BE2C (cell line): ENCODE measurements around the gene KIFC3.
"Not testable (repeated sequence)": the region's sequence is repeated elsewhere in the genome, so short reads cannot be mapped to it uniquely, and the experiment has no call there.

Experiments
- DNase-seq: peaks from one replicate; pipeline ENCODE4 v3.0.0-alpha.2; 2020
- H3K27me3 ChIP-seq: fragments of 250-450 bp; sonication (Bioruptor Pico); 2 replicates; pipeline ENCODE4 v1.5.1; 2020; ENCODE audit warnings: mild to moderate bottlenecking
- H3K36me3 ChIP-seq: fragments of 250-450 bp; sonication (Bioruptor Pico); 2 replicates; pipeline ENCODE4 v1.5.1; 2020; ENCODE audit warnings: mild to moderate bottlenecking
- H3K4me1 ChIP-seq: fragments of 250-450 bp; sonication (Bioruptor Pico); 2 replicates; pipeline ENCODE4 v1.5.1; 2020
- H3K4me3 ChIP-seq: 2 replicates; pipeline ENCODE4 v1.5.1; 2011; ENCODE audit warnings: low read depth, low read length
- H3K9me3 ChIP-seq: fragments of 250-450 bp; sonication (Bioruptor Pico); 2 replicates; pipeline ENCODE4 v1.5.1; 2020
- TF ChIP-seq, protein P1 (sequence below): IDR thresholded peaks from 2 replicates; pipeline ENCODE4 v1.5.1; 2012; ENCODE audit warnings: mild to moderate bottlenecking, low read depth, low read length

Gene KIFC3

DNA sequence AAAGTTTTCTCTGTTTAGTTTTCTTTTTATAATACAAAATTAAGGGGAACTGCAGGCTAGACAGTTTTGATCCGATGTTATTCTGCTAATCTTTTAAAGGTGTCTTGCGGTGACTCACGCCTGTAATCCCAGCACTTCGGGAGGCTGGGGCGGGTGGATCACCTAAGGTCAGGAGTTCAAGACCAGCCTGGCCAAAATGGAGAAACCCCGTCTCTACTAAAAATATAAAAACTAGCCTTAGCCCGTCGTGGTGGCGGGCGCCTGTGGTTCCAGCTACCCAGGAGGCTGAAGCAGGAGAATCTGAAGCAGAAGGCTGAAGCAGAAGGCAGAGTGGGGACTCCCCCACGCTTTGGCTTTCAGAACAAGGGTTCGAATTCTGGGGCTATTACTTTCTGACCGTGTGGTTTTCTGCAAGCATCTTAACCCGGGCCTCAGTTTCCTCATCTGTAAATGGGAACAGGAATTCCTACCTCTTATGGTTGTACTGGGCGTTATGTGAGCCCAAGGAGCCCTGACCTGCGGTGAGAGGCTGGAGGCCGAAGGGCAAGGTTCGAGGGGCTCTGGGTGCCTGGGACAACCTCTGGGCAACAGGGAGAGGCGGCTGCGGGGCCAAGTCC is 67.9 kb downstream of the KIFC3 start:
- Histone ChIP-seq H3K36me3 (peaks cover 10% of the 10 kb centered on the region), H3K4me3 (peak overlapping the region; percentile 90), H3K4me1 (no peaks in the 10 kb centered on the region), H3K9me3 (no peaks in the 10 kb centered on the region), H3K27me3 (no peaks in the 10 kb centered on the region)
- no peak for DNase-seq
- TF ChIP-seq, protein P1, sequence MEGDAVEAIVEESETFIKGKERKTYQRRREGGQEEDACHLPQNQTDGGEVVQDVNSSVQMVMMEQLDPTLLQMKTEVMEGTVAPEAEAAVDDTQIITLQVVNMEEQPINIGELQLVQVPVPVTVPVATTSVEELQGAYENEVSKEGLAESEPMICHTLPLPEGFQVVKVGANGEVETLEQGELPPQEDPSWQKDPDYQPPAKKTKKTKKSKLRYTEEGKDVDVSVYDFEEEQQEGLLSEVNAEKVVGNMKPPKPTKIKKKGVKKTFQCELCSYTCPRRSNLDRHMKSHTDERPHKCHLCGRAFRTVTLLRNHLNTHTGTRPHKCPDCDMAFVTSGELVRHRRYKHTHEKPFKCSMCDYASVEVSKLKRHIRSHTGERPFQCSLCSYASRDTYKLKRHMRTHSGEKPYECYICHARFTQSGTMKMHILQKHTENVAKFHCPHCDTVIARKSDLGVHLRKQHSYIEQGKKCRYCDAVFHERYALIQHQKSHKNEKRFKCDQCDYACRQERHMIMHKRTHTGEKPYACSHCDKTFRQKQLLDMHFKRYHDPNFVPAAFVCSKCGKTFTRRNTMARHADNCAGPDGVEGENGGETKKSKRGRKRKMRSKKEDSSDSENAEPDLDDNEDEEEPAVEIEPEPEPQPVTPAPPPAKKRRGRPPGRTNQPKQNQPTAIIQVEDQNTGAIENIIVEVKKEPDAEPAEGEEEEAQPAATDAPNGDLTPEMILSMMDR = no peak

DNA sequence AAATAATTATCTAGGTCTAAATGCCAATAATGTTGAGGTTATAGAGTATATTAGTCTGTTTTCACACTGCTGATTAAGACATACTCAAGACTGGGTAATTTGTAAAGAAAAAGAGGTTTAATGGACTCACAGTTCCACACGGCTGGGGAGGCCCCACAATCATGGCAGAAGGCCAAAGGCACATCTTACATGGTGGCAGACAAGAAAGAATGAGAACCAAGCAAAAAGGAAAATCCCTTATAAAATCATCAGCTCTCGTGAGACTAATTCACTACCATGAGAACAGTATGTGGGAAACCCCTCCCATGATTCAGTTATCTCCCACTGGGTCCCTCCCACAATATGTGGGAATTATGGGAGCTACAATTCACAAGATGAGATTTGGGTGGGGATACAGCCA is 69.6 kb downstream of the KIFC3 start:
- Histone ChIP-seq H3K4me1 (no peaks in the 10 kb centered on the region), H3K4me3 (no peak overlapping the region), H3K9me3 (no peaks in the 10 kb centered on the region), H3K36me3 (peaks cover 10% of the 10 kb centered on the region), H3K27me3 (no peaks in the 10 kb centered on the region)
- TF ChIP-seq, protein P1 = no peak
- DNase-seq = no peak

DNA sequence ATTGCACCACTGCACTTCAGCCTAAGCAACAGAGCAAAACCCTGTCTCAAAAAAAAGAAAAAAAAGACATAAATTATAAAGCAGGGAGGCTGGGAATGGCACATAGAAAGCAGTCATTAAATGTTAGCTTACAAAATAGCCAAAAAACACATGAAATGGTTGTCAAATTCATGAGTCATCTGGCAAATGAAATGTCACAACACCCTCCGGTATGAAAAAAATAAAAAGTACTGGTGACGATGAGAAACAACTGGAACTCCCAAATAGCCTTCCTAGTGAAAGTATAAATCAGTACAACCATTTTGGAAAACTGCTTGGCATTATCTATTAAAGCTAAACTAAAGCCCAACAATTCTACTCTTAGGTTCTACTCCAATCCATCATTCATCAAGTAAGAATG is 70.3 kb downstream of the KIFC3 start:
- H3K9me3 ChIP-seq = no peaks in the 10 kb centered on the region
- no peak overlapping the region for H3K4me3 ChIP-seq
- DNase-seq = no peak
- no peaks in the 10 kb centered on the region for H3K4me1 ChIP-seq
- peaks cover 3% of the 10 kb centered on the region for H3K36me3 ChIP-seq
- TF ChIP-seq, protein P1 = no peak
- no peaks in the 10 kb centered on the region for H3K27me3 ChIP-seq

DNA sequence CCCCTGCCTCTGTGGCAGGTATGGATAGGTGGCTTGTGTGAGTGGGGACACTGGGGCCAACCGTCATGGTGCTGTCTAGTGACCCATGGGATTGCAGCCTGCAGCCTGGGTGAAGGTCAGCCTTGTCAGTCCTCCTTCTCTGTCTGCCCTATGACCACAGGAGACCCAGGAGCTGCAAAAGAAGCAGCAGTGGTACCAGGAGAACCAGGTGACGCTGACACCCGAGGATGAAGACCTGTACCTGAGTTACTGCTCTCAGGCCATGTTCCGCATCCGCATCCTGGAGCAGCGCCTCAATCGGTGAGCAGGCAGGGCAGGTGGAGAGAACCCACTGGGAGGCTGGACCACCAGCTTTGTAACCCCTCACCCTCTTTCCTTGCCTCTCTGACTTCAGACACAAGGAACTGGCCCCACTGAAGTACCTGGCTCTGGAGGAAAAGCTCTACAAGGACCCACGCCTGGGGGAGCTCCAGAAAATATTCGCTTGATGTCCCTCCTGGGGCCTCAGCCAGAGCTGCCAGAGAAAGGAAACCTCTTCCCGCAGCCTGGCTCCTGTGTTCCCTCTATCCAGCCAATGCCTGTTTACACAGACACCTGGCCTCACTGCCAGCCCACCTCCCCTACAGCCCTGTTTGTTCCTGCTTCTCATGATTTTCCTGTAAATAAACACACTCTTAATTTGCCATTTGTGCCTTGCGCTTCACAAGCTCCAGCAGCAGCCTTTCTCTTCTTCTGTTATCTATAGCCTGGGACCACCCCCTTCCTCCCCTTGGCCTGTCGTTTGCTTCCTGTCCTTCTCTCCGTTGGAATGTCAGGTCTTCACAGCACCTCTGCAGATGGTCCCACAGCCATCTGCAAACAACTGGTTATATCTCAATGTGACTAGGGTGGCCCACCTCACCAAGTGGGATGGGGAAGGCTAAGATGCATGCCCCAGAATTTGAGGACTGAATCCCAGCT is 71.2 kb downstream of the KIFC3 start:
- no peaks in the 10 kb centered on the region for H3K9me3 ChIP-seq
- H3K36me3 ChIP-seq = no peaks in the 10 kb centered on the region
- no peaks in the 10 kb centered on the region for H3K27me3 ChIP-seq
- TF ChIP-seq, protein P1 = no peak
- no peak for DNase-seq
- H3K4me3 ChIP-seq = no peak overlapping the region
- no peaks in the 10 kb centered on the region for H3K4me1 ChIP-seq

DNA sequence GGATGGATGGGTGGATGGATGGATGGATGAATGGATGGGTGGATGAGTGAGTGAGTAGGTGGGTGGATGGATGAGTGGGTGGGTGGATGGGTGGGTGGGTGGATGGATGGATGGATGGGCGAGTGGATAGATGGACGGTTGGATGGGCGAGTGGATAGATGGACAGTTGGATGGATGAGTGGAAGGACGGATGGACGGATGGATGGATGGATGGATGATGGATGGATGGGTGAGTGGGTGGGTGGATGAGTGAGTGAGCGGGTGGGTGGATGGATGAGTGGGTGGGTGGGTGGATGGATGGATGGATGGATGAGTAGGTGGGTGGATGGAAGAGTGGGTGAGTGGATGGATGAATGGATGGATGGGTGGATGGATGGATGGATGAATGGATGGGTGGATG is 72.4 kb downstream of the KIFC3 start:
- not testable (repeated sequence) for H3K4me3 ChIP-seq, DNase-seq, H3K9me3 ChIP-seq, H3K27me3 ChIP-seq, H3K36me3 ChIP-seq, H3K4me1 ChIP-seq

DNA sequence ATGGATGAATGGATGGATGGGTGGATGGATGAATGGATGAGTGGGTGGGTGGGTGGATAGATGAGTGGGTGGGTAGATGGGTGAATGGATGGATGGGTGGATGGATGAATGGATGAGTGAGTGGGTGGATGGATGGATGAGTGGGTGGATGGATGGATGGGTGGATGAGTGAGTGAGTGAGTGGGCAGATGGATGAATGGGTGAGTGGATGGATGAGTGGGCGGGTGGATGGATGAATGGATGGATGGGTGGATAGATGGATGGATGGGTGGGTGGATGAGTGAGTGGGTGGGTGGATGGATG is 73.2 kb downstream of the KIFC3 start:
- Histone ChIP-seq H3K36me3 (no peaks in the 10 kb centered on the region), H3K4me3 (no peak overlapping the region), H3K9me3 (no peaks in the 10 kb centered on the region), H3K4me1 (no peaks in the 10 kb centered on the region), H3K27me3 (no peaks in the 10 kb centered on the region)
- TF ChIP-seq, protein P1 = no peak
- DNase-seq = no peak
